ENCODE data around the gene ECI1.

DNA sequence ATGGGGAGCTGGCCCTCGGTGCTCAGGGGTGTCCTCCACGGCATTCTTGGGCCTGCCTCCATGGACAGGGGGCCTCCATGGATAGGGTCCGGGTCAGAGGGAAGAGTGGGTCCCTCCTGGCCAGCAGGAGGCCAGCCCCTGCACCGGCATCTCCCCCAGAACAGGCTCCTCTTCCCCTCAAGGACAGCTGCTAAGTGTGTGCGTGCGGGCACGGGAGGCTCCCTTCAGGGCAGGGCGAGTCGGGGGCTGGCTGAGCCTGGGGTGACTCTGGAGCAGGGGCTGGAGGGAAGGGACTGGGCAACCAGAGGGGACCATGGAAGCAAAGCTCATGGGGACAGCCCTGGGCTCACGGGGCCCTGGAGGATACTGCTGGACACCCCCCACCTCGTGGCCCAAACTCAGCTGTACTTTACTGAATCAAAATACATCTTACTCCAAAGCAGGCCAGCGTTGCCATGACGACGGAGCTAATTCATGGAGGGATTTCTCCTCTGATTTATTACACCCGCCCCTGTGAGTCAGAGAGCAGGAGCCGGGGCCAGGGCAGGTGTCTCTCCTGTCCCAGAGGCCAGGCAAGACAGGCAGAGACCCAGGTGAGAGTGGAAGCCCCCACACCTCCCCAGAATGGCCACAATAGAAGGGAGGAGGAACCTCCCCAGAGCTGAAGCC is 57.1 kb downstream of the ECI1 start:
- TF ChIP-seq, protein P1, sequence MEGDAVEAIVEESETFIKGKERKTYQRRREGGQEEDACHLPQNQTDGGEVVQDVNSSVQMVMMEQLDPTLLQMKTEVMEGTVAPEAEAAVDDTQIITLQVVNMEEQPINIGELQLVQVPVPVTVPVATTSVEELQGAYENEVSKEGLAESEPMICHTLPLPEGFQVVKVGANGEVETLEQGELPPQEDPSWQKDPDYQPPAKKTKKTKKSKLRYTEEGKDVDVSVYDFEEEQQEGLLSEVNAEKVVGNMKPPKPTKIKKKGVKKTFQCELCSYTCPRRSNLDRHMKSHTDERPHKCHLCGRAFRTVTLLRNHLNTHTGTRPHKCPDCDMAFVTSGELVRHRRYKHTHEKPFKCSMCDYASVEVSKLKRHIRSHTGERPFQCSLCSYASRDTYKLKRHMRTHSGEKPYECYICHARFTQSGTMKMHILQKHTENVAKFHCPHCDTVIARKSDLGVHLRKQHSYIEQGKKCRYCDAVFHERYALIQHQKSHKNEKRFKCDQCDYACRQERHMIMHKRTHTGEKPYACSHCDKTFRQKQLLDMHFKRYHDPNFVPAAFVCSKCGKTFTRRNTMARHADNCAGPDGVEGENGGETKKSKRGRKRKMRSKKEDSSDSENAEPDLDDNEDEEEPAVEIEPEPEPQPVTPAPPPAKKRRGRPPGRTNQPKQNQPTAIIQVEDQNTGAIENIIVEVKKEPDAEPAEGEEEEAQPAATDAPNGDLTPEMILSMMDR (IDR thresholded peaks at IDR 0.05; ENCODE audit: low read length) = no peak
- TF ChIP-seq EZH2 (IDR thresholded peaks at IDR 0.05; ENCODE audit: borderline replicate concordance, low read length) = no peak
